Stimulated activated CD8-positive, alpha-beta memory T cell treated with anti-CD3 and anti-CD28 coated beads, Interleukin-15, amount 100 ng/mL, for 24 hours (primary cell): ENCODE results near the gene NR1H4.
A peak's percentile ranks its signal among the peaks of the same experiment; 100 is the strongest.
"Not testable (repeated sequence)": the region's sequence is repeated elsewhere in the genome, so short reads cannot be mapped to it uniquely, and the experiment has no call there.

Experiments
- DNase-seq: peaks from one replicate; pipeline ENCODE4 v3.0.0-alpha.2; 2020; ENCODE audit warnings: low read depth

The NR1H4 gene

GRCh38 chr12:100572184-100572583 is 98.5 kb downstream of the NR1H4 start:
- no peak for DNase-seq

- DNase-seq = peak; percentile 19
Measured at GRCh38 chr12:100573292-100574186, 99.9 kb downstream of the NR1H4 start, which contains the start of gene GAS2L3. GAS2L3 (plus strand) TSS chr12:100573684; CDS start chr12:100594905, 21,221 bp downstream.

- DNase-seq = no peak
Measured at GRCh38 chr12:100574187-100575074, 100.8 kb downstream of the NR1H4 start.

- DNase-seq = no peak
Measured at GRCh38 chr12:100576331-100577036, 102.8 kb downstream of the NR1H4 start.

DNA sequence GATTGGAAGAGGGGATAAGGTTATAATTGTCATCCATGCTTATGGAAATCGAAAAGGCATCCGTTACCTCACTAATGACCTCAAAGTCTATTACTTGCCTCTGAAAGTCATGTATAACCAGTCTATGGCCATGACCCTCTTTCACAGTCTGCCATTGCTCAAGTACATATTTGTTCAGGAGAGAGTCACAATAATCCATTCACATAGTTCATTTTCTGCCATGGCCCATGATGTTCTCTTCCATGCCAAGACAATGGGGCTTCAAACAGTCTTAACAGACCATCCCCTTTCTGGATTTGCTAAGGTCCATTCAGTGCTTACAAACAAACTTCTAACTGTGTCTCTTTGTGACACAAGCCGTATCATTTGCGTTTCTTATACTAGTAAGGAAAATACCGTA is 105.3 kb downstream of the NR1H4 start:
- DNase-seq = no peak

DNA sequence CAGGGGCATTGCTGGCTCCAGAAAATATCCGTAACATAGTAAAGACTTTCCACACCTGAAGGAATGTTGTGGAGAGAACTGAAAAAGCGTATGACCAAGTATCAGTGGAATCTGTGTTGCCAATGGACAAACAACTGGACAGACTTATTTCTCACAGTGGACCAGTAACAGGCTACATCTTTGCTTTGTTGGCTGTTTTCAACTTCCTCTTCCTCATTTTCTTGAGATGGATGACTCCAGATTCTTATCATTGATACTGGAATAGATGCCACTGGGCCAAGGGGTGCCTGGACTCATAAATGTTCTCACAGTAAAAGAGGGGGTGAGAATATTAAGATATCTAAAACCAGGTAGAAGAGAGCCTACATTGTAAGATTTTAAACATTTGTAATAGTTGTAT is 106.2 kb downstream of the NR1H4 start:
- DNase-seq = no peak

DNA sequence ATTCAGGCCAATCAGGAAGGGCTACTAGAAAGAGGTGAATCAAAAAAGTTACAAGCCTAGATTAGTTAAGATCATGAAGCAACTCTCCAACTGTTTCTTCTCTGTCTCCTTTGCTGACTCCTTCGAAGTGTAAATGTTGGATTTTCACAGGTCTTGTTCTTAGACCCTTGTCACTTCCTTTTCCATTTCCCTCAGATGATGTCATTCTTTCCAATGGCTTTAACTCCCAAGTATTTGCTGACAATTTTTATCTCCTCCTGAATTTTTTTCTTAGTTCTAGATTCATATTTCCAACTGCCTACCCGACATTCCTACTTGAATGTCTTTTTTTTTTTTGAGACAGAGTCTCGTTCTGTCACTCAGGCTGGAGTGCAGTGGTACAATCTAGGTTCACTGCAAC is 110.6 kb downstream of the NR1H4 start:
- DNase-seq = no peak

- no peak for DNase-seq
Measured at GRCh38 chr12:100591979-100592378, 118.3 kb downstream of the NR1H4 start.

DNA sequence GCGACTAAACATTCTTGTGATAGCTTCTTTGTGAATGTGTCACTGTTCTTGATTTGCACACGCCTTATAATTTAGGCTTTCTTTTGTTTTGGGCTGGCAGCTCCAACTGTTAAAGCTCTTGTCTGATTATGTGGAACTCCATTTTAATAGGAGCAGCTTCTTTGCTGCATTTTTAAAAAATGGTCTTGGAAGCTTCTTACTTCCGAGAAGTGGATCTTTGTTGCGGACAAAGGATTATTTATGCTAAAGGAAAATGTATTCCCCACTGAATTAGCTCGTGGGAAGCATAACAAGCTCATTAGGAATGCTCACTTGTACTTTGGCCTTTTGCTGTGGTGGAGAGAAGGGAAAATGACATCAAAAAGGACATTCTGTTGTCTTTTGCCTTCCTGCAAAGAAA is 119.8 kb downstream of the NR1H4 start:
- no peak for DNase-seq

DNA sequence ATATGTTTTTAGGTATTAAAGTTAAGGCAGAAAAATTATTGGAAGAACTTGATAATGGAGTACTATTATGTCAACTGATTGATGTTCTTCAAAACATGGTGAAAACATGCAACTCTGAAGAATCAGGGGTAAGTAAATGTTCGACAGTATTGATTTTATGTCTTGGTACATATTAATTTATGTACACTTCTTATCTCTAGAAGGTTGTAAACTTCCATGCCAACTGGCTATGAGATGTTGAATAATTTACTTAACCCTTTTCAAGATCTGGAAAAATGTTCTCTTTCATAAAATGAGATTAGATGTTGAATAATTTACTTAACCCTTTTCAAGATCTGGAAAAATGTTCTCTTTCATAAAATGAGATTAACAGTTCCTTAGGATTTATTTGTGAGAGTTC is 128.0 kb downstream of the NR1H4 start:
- no peak for DNase-seq

GRCh38 chr12:100602997-100603396 is 129.3 kb downstream of the NR1H4 start:
- not testable (repeated sequence) for DNase-seq

DNA sequence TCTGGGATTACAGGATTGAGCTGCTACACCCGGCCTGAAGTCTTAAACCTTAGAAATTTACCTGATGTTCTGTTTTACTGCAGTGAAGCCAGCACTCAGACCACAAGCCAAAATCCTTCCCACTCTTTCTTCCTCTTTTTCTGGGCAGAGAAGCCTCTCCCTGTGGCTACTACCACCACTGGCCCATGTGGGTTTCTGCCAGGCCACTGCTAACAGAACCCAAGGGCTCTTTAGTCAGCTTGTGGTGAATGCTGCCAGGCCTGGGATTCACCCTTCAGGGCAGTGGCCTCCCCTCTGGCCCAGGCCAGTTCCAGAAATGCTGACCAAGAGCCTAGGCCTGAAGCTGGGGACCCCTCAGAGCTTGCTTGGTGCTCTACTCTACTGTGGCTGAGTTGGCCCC is 135.1 kb downstream of the NR1H4 start:
- no peak for DNase-seq

DNA sequence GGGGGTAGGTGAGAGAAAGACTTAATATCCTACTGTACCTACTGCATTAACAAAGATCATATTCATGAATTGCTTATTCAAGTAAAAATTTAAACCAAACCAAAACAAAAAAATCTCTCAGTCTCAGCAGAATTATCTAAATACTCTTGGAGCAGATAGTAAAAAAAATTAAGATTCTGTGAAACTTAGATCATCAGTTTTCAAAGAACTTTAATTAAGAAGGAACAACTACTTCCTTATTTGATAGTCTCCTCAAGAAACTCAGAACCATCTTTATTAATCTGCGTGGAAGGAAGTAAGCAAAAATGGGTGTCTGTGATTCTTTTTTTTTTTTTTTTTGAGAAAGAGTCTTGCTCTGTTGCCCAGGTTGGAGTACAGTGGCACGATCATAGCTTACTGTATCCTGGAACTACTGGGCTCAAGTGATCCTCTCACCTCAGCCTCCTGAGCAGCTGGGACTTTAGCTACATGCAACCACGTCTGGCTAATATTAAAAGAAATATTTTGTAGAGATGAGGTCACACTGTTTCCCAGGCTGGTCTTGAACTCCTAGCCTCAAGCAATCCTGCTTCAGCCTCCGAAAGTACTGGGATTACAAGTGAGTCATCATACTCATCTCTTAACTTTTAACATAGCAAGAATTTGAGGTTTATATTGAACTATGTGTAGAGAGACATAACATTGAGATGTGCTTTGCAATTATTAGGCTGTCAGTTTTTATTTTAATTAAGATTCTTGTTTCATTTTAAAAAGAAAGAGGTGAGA is 137.2 kb downstream of the NR1H4 start:
- DNase-seq = no peak

- no peak for DNase-seq
Measured at GRCh38 chr12:100612606-100613005, 138.9 kb downstream of the NR1H4 start.
